Measurements from ENCODE around the gene ADAMTS10.
"Not testable (repeated sequence)": the region's sequence is repeated elsewhere in the genome, so short reads cannot be mapped to it uniquely, and the experiment has no call there.

The ADAMTS10 gene

DNA sequence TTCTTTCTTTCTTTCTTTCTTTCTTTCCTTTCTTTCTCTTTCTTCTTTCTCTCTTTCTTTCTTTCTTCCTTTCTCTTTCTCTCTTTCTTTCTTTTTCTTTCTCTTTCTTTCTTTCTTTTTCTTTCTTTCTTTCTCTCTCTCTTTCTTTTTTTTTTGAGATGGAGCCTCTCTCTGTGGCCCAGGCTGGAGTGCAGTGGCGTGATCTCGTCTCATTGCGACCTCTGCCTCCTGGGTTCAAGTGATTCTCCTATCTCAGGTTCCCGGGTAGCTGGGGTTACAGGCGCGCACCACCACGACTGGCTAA lies 35.9 kb downstream of the ADAMTS10 start:
- H3K4me1 ChIP-seq (ENCODE audit: insufficient read depth, low read length) = peaks cover 16% of the 10 kb centered on the region
- H3K36me3 ChIP-seq (ENCODE audit: insufficient read depth, low read length); H3K9me3 ChIP-seq (ENCODE audit: control insufficient read depth, insufficient read depth, low read length); H3K9ac ChIP-seq (ENCODE audit: low read depth, low read length): not testable (repeated sequence)

DNA sequence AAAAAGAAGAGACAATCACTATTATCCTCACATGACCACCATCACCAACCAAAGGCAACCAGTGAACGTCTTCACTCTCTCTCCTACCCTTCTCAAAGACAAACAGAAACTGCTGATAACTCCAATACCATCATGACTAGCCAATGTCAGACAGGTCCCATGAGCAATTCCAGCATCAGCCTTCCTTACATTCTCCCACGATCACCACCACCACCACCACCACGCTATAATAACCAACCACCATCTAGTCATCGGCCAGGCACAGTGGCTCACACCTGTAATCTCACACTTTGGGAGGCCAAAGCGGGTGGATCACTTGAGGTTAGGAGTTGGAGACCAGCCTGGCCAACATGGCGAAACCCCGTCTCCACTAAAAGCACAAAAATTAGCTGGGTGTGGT lies 37.2 kb downstream of the ADAMTS10 start:
- Histone ChIP-seq H3K9ac (ENCODE audit: low read depth, low read length) (no peak overlapping the region), H3K36me3 (ENCODE audit: insufficient read depth, low read length) (no peaks in the 10 kb centered on the region), H3K9me3 (ENCODE audit: control insufficient read depth, insufficient read depth, low read length) (no peaks in the 10 kb centered on the region), H3K4me1 (ENCODE audit: insufficient read depth, low read length) (peaks cover 16% of the 10 kb centered on the region)

GRCh38 chr19:8571006-8571411 lies 39.5 kb downstream of the ADAMTS10 start:
- peaks cover 3% of the 10 kb centered on the region for H3K4me1 ChIP-seq (ENCODE audit: insufficient read depth, low read length)
- no peaks in the 10 kb centered on the region for H3K36me3 ChIP-seq (ENCODE audit: insufficient read depth, low read length)
- H3K9ac ChIP-seq (ENCODE audit: low read depth, low read length) = no peak overlapping the region
- H3K9me3 ChIP-seq (ENCODE audit: control insufficient read depth, insufficient read depth, low read length) = no peaks in the 10 kb centered on the region

GRCh38 chr19:8569066-8569771 lies 41.3 kb downstream of the ADAMTS10 start:
- Histone ChIP-seq H3K4me1 (ENCODE audit: insufficient read depth, low read length) (no peaks in the 10 kb centered on the region; the same call in 1 of the 2 replicates), H3K9me3 (ENCODE audit: control insufficient read depth, insufficient read depth, low read length) (no peaks in the 10 kb centered on the region), H3K36me3 (ENCODE audit: insufficient read depth, low read length) (no peaks in the 10 kb centered on the region), H3K9ac (ENCODE audit: low read depth, low read length) (no peak overlapping the region)

- Histone ChIP-seq H3K36me3 (ENCODE audit: insufficient read depth, low read length) (no peaks in the 10 kb centered on the region), H3K9ac (ENCODE audit: low read depth, low read length) (no peak overlapping the region), H3K9me3 (ENCODE audit: control insufficient read depth, insufficient read depth, low read length) (no peaks in the 10 kb centered on the region), H3K4me1 (ENCODE audit: insufficient read depth, low read length) (no peaks in the 10 kb centered on the region; the same call in 1 of the 2 replicates)
Measured at GRCh38 chr19:8567522-8568172, 42.9 kb downstream of the ADAMTS10 start.

DNA sequence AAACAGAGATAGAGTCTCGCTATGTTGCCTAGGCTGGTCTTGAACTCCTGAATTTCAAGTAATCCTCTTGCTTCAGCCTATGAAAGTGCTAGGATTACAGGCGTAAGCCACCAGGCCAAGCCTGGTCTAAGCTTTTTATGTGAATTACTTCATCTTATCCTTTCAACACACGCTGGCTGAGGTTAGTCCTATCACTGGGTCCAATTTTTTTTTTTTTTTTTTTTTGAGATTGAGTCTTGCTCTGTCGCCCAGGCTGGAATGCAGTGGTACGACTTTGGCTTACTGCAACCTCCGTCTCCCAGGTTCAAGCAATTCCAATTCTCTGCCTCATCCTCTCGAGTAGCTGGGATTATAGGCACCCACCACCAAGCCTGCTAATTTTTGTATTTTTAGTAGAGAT lies 43.7 kb downstream of the ADAMTS10 start:
- Histone ChIP-seq H3K9ac (ENCODE audit: low read depth, low read length) (no peak overlapping the region), H3K9me3 (ENCODE audit: control insufficient read depth, insufficient read depth, low read length) (no peaks in the 10 kb centered on the region), H3K36me3 (ENCODE audit: insufficient read depth, low read length) (no peaks in the 10 kb centered on the region), H3K4me1 (ENCODE audit: insufficient read depth, low read length) (no peaks in the 10 kb centered on the region; the same call in 1 of the 2 replicates)

- not testable (repeated sequence) for H3K36me3 ChIP-seq (ENCODE audit: insufficient read depth, low read length); H3K9ac ChIP-seq (ENCODE audit: low read depth, low read length); H3K9me3 ChIP-seq (ENCODE audit: control insufficient read depth, insufficient read depth, low read length); H3K4me1 ChIP-seq (ENCODE audit: insufficient read depth, low read length)
Measured at GRCh38 chr19:8564866-8565265, 45.6 kb downstream of the ADAMTS10 start.

- no peaks in the 10 kb centered on the region for H3K9me3 ChIP-seq (ENCODE audit: control insufficient read depth, insufficient read depth, low read length)
- no peaks in the 10 kb centered on the region for H3K36me3 ChIP-seq (ENCODE audit: insufficient read depth, low read length)
- no peak overlapping the region for H3K9ac ChIP-seq (ENCODE audit: low read depth, low read length)
- no peaks in the 10 kb centered on the region for H3K4me1 ChIP-seq (ENCODE audit: insufficient read depth, low read length)
Measured at GRCh38 chr19:8561075-8561764, 49.3 kb downstream of the ADAMTS10 start.

- Histone ChIP-seq H3K9me3 (ENCODE audit: control insufficient read depth, insufficient read depth, low read length) (no peaks in the 10 kb centered on the region), H3K9ac (ENCODE audit: low read depth, low read length) (no peak overlapping the region), H3K4me1 (ENCODE audit: insufficient read depth, low read length) (no peaks in the 10 kb centered on the region), H3K36me3 (ENCODE audit: insufficient read depth, low read length) (no peaks in the 10 kb centered on the region)
Measured at GRCh38 chr19:8558325-8558724, 52.2 kb downstream of the ADAMTS10 start.

- H3K36me3 ChIP-seq (ENCODE audit: insufficient read depth, low read length) = no peaks in the 10 kb centered on the region
- no peak overlapping the region for H3K9ac ChIP-seq (ENCODE audit: low read depth, low read length)
- no peaks in the 10 kb centered on the region for H3K9me3 ChIP-seq (ENCODE audit: control insufficient read depth, insufficient read depth, low read length)
- H3K4me1 ChIP-seq (ENCODE audit: insufficient read depth, low read length) = no peaks in the 10 kb centered on the region
Measured at GRCh38 chr19:8557642-8558238, 52.8 kb downstream of the ADAMTS10 start.

DNA sequence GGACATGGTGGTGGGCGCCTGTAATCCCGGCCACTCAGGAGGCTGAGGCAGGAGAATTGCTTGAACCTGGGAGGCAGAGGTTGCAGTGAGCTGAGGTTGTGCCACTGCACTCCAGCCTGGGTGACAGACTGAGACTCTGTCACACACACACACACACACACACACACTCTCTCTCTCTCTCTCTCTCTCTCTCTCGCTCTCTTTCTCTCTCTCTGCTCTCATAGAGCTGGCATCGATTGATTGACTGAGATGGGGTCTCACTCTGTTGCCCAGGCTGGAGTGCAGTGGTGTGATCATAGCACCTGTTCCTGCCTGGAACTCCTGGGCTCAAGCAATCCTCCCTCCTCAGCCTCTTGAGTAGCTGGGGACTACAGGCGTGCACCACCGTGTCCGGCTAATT lies 56.8 kb downstream of the ADAMTS10 start:
- H3K9me3 ChIP-seq (ENCODE audit: control insufficient read depth, insufficient read depth, low read length); H3K36me3 ChIP-seq (ENCODE audit: insufficient read depth, low read length); H3K4me1 ChIP-seq (ENCODE audit: insufficient read depth, low read length); H3K9ac ChIP-seq (ENCODE audit: low read depth, low read length): not testable (repeated sequence)

DNA sequence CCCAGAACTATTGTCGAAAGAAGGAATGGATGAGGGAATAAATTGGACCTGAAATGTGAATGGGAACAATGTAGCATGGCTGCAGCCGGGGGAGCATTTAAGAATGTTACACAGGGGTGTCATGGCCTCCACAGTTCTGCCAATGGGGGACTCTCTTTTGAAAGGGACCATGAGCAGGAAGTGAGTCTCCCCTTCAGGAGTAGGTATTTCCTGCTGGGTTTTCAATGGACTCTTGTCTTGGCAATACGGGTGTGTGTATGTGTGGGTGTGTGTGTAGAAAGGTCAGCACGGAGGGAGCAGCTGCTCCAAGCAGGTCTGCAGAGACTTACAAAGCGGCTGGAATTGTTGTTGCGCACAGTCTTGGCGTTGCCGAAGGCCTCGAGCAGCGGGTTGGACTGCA lies 57.7 kb downstream of the ADAMTS10 start:
- peak overlapping the region; percentile 17; the same call in 1 of the 2 replicates for H3K9ac ChIP-seq (ENCODE audit: low read depth, low read length)

GRCh38 chr19:8550070-8550469 lies 60.4 kb downstream of the ADAMTS10 start:
- Histone ChIP-seq H3K9me3 (ENCODE audit: control insufficient read depth, insufficient read depth, low read length) (no peaks in the 10 kb centered on the region), H3K4me1 (ENCODE audit: insufficient read depth, low read length) (no peaks in the 10 kb centered on the region), H3K36me3 (ENCODE audit: insufficient read depth, low read length) (no peaks in the 10 kb centered on the region), H3K9ac (ENCODE audit: low read depth, low read length) (no peak overlapping the region)

More for the DNA sequence above, 57.7 kb downstream of the ADAMTS10 start:
- H3K36me3 ChIP-seq (ENCODE audit: insufficient read depth, low read length) = no peaks in the 10 kb centered on the region
- H3K4me1 ChIP-seq (ENCODE audit: insufficient read depth, low read length) = no peaks in the 10 kb centered on the region
- H3K9me3 ChIP-seq (ENCODE audit: control insufficient read depth, insufficient read depth, low read length) = no peaks in the 10 kb centered on the region

DNA sequence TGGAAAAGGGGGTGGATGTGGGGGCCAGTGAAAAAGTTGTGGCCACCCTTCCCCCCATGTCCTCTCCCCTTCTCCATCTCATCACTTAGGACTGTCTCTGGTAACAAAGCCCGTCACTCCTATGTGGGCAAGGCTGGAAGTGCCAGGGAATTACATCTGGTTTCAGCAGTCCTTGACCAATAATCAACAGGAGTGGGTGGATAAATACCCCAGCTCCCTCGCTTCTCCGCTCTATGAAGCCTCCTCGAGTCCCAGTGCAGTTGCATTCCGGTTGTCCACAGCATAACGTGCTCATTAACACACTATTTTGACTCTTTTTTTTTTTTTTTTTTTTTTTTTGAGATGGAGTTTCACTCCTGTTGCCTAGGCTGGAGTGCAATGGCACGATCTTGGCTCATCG lies 64.8 kb downstream of the ADAMTS10 start:
- Histone ChIP-seq H3K4me1 (ENCODE audit: insufficient read depth, low read length) (no peaks in the 10 kb centered on the region), H3K36me3 (ENCODE audit: insufficient read depth, low read length) (no peaks in the 10 kb centered on the region), H3K9ac (ENCODE audit: low read depth, low read length) (no peak overlapping the region), H3K9me3 (ENCODE audit: control insufficient read depth, insufficient read depth, low read length) (no peaks in the 10 kb centered on the region)

DNA sequence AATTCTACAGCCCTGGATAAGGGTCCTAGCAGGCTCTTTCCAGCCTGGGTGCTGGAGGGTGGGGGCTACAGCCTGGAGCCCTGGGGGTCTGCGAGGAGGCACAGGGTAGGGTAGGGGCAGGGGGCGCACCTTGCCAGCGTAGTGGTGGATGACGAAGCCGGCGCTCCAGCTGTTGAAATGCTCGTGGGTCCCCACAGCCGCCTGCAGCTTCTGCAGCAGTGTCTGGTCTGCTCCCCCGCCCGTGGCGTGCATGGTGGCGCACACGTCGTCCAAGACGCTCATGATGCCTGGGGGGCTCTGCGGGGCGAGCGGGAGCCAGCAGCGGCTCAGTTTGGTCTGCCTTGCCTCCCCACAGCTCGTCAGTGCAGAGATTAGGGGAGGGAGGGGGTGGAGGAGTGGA lies 66.3 kb downstream of the ADAMTS10 start:
- no peaks in the 10 kb centered on the region for H3K36me3 ChIP-seq (ENCODE audit: insufficient read depth, low read length)

More for the DNA sequence above, 66.3 kb downstream of the ADAMTS10 start:
- H3K9ac ChIP-seq (ENCODE audit: low read depth, low read length) = no peak overlapping the region
- no peaks in the 10 kb centered on the region for H3K4me1 ChIP-seq (ENCODE audit: insufficient read depth, low read length)
- H3K9me3 ChIP-seq (ENCODE audit: control insufficient read depth, insufficient read depth, low read length) = no peaks in the 10 kb centered on the region
